GM18511 (cell line): ENCODE results near the gene STK11.
"Not testable (repeated sequence)": the region's sequence is repeated elsewhere in the genome, so short reads cannot be mapped to it uniquely, and the experiment has no call there.

Experiments used
- ATAC-seq: cut with Tn5 transposase; IDR thresholded peaks from one replicate; pipeline ENCODE4 v1.9.1; 2021; ENCODE audit warnings: mild to moderate bottlenecking, moderate library complexity; ENCODE audit not compliant: unreplicated experiment

STK11 gene

GRCh38 chr19:1168572-1169410 lies 36.8 kb upstream of the STK11 start:
- ATAC-seq, result no peak

GRCh38 chr19:1169411-1169791 lies 36.2 kb upstream of the STK11 start:
- ATAC-seq, result no peak

GRCh38 chr19:1169921-1170885 lies 35.4 kb upstream of the STK11 start:
- ATAC-seq, result no peak

- ATAC-seq, result no peak
Measured at GRCh38 chr19:1170938-1171754, 34.4 kb upstream of the STK11 start.

GRCh38 chr19:1171755-1172352 lies 33.7 kb upstream of the STK11 start:
- no peak for ATAC-seq

GRCh38 chr19:1172353-1173158 lies 33.0 kb upstream of the STK11 start:
- no peak for ATAC-seq

GRCh38 chr19:1173159-1173844 lies 32.3 kb upstream of the STK11 start:
- ATAC-seq, result no peak

GRCh38 chr19:1173845-1174809 lies 31.5 kb upstream of the STK11 start, which contains the start of gene SBNO2:
Gene SBNO2, minus strand, starts transcription at chr19:1174268. Its CDS starts 19,992 bp downstream, at chr19:1154276.
- ATAC-seq, result peak; percentile 74

GRCh38 chr19:1177322-1178114 lies 28.1 kb upstream of the STK11 start:
- ATAC-seq, result no peak

- no peak for ATAC-seq
Measured at GRCh38 chr19:1181606-1182005, 24.0 kb upstream of the STK11 start.

- no peak for ATAC-seq
Measured at GRCh38 chr19:1182068-1182467, 23.5 kb upstream of the STK11 start.

- no peak for ATAC-seq
Measured at GRCh38 chr19:1182727-1183126, 22.9 kb upstream of the STK11 start.

- ATAC-seq, result no peak
Measured at GRCh38 chr19:1183543-1184172, 21.9 kb upstream of the STK11 start.

- no peak for ATAC-seq
Measured at GRCh38 chr19:1189419-1189818, 16.2 kb upstream of the STK11 start.

- ATAC-seq, result no peak
Measured at GRCh38 chr19:1199531-1199930, 6.0 kb upstream of the STK11 start.

GRCh38 chr19:1200614-1201013 lies 5.0 kb upstream of the STK11 start:
- not testable (repeated sequence) for ATAC-seq
